HepG2 (cell line): ENCODE data around the gene APC2. TPM values are rescaled to one million over a fixed set of nuclear protein-coding genes. Genes with fewer than 3 reads are reported as not detected.

Experiments
- ATF3 ChIP-seq: sonication (generic); formaldehyde crosslinking; IDR thresholded peaks from 2 replicates; pipeline ENCODE4 v1.4.0; 2020; ENCODE audit warnings: missing genetic modification reagents
- CBFB ChIP-seq: sonication (generic); formaldehyde crosslinking; IDR thresholded peaks from 2 replicates; pipeline ENCODE4 v1.4.0; 2020; ENCODE audit warnings: missing genetic modification reagents
- CEBPB ChIP-seq: IDR thresholded peaks from 2 replicates; pipeline ENCODE4 v1.6.1; 2011; ENCODE audit warnings: low read depth, low read length, improper control_type of control experiment, borderline replicate concordance
- MATR3 ChIP-seq: sonication (generic); formaldehyde crosslinking; IDR thresholded peaks from 2 replicates; pipeline ENCODE4 v1.4.0; 2020; ENCODE audit warnings: missing genetic modification reagents
- NR2F1 ChIP-seq, 2 experiments: fragments of 450-650 bp in 1 of 2; formaldehyde crosslinking in 1 of 2; IDR thresholded peaks; 2 replicates each; pipeline versions ENCODE4 v1.5.0 to v1.6.1; 2016 to 2020; ENCODE audit warnings: mild to moderate bottlenecking in 1 of 2, missing compliant biosample characterization in 1 of 2, missing genetic modification reagents in 1 of 2, moderate library complexity in 1 of 2
- NR3C1 ChIP-seq: sonication (generic); formaldehyde crosslinking; IDR thresholded peaks from 2 replicates; pipeline ENCODE4 v1.4.0; 2020; ENCODE audit warnings: missing genetic modification reagents
- POLR2A ChIP-seq, 2 experiments: IDR thresholded peaks; 2 replicates each; pipeline ENCODE4 v1.6.1; 2011; ENCODE audit warnings: low read depth in 2 of 2, low read length in 2 of 2, mild to moderate bottlenecking in 1 of 2, moderate library complexity in 1 of 2; ENCODE audit not compliant: insufficient read depth in 1 of 2
- PRMT3 ChIP-seq: sonication (generic); formaldehyde crosslinking; IDR thresholded peaks from 2 replicates; pipeline ENCODE4 v1.8.1; 2022; ENCODE audit warnings: low read depth, mild to moderate bottlenecking, moderate library complexity, missing genetic modification reagents, borderline replicate concordance
- RBFOX2 ChIP-seq: fragments of 200-400 bp; formaldehyde crosslinking; IDR thresholded peaks from 2 replicates; pipeline ENCODE4 v1.6.1; 2017; ENCODE audit warnings: low read depth, mild to moderate bottlenecking, low read length
- RXRB ChIP-seq: IDR thresholded peaks from 2 replicates; pipeline ENCODE4 v1.6.1; 2016; ENCODE audit warnings: borderline replicate concordance, missing genetic modification reagents, missing compliant biosample characterization
- STAT6 ChIP-seq: sonication (generic); formaldehyde crosslinking; IDR thresholded peaks from 2 replicates; pipeline ENCODE4 v1.4.0; 2020; ENCODE audit warnings: missing genetic modification reagents, mild to moderate bottlenecking, borderline replicate concordance
- THYN1 ChIP-seq: sonication (generic); formaldehyde crosslinking; IDR thresholded peaks from 2 replicates; pipeline ENCODE4 v1.8.1; 2023; ENCODE audit warnings: low read depth, mild to moderate bottlenecking, moderate library complexity, missing genetic modification reagents, borderline replicate concordance
- TP53 ChIP-seq: sonication (generic); formaldehyde crosslinking; conservative IDR thresholded peaks from 2 replicates; pipeline ENCODE4 v1.4.0; 2020; ENCODE audit warnings: missing genetic modification reagents
- YEATS2 ChIP-seq: sonication (generic); formaldehyde crosslinking; IDR thresholded peaks from 2 replicates; pipeline ENCODE4 v1.4.0; 2020; ENCODE audit warnings: missing genetic modification reagents, borderline replicate concordance
- ZBTB42 ChIP-seq: sonication (generic); formaldehyde crosslinking; IDR thresholded peaks from 2 replicates; pipeline ENCODE4 v1.5.0; 2020; ENCODE audit warnings: mild to moderate bottlenecking, missing genetic modification reagents
- ZGPAT ChIP-seq: IDR thresholded peaks from 2 replicates; pipeline ENCODE4 v1.6.1; 2016; ENCODE audit warnings: mild to moderate bottlenecking
- ZNF646 ChIP-seq: sonication (generic); formaldehyde crosslinking; IDR thresholded peaks from 2 replicates; pipeline ENCODE4 v1.9.0; 2021; ENCODE audit warnings: mild to moderate bottlenecking, missing genetic modification reagents
- ZNF891 ChIP-seq: sonication (generic); formaldehyde crosslinking; IDR thresholded peaks from 2 replicates; pipeline ENCODE4 v1.5.0; 2020; ENCODE audit warnings: mild to moderate bottlenecking, missing genetic modification reagents
- polyA plus RNA-seq, 8 experiments: library from polyadenylated mRNA; depleted of rRNA in 3 of 8; stranded (reverse) in 7 of 8; unstranded in 1 of 8; fragments of >200 nt; fragmentation: Illumina TruSeq in 4 of 8; extraction: Trizol in 4 of 8; gene quantifications; 2 replicates each; pipeline versions ENCODE4 v1.2.1 to v1.2.3, GENCODE V29; 2011 to 2016; ENCODE audit warnings: low read depth in 4 of 8, missing spikeins in 1 of 8, mixed read lengths in 1 of 8; ENCODE audit not compliant: insufficient read depth in 1 of 8
- total RNA-seq, 5 experiments: library from RNA; depleted of rRNA; stranded (reverse); fragments of >200 nt; fragmentation: Illumina TruSeq; extraction: Trizol; gene quantifications; 2 replicates each; pipeline ENCODE4 v1.2.3, GENCODE V29; 2016; ENCODE audit warnings: low read depth in 1 of 5

The APC2 gene
- total and polyA plus RNA-seq, 2 of the 13 experiments (the other 11 are each of a cell fraction or from before 2014, with no cell fraction given) = 0.08 to 0.22 TPM

- TF ChIP-seq THYN1 = no peak
- 0 out of 2 replicates have a peak, but pooled peaks have one; percentile 48 for TF ChIP-seq PRMT3 (CRISPR knock-in tag)
- no peak for TF ChIP-seq RBFOX2
- TF ChIP-seq ATF3 (CRISPR knock-in tag) = peak; percentile 32; the same call in 1 of the 2 replicates
- TF ChIP-seq STAT6 = no peak
- no peak; the same call in 1 of the 2 replicates for TF ChIP-seq CBFB (CRISPR knock-in tag)
- TF ChIP-seq ZGPAT (CRISPR knock-in tag) = no peak; the same call in 1 of the 2 replicates
- TF ChIP-seq TP53 (CRISPR knock-in tag) = no peak
- no peak for TF ChIP-seq RXRB
- no peak for TF ChIP-seq NR2F1 (CRISPR knock-in tag; IDR thresholded peaks at IDR 0.05)
- no peak for TF ChIP-seq ZNF646
- no peak for TF ChIP-seq POLR2A (IDR thresholded peaks at IDR 0.05; ENCODE audit: insufficient read depth in 1 of 2, low read depth in 2 of 2, low read length in 2 of 2)
- TF ChIP-seq CEBPB = no peak
- no peak for TF ChIP-seq MATR3
- no peak for TF ChIP-seq ZBTB42 (CRISPR knock-in tag)
- TF ChIP-seq ZNF891 = no peak
- TF ChIP-seq YEATS2 (CRISPR knock-in tag) = no peak
- TF ChIP-seq NR3C1 (CRISPR knock-in tag) = no peak
Measured at GRCh38 chr19:1446713-1447481, 3.0 kb upstream of the APC2 start (continued).
